ENCODE data around the gene BMPR1A.

DNA sequence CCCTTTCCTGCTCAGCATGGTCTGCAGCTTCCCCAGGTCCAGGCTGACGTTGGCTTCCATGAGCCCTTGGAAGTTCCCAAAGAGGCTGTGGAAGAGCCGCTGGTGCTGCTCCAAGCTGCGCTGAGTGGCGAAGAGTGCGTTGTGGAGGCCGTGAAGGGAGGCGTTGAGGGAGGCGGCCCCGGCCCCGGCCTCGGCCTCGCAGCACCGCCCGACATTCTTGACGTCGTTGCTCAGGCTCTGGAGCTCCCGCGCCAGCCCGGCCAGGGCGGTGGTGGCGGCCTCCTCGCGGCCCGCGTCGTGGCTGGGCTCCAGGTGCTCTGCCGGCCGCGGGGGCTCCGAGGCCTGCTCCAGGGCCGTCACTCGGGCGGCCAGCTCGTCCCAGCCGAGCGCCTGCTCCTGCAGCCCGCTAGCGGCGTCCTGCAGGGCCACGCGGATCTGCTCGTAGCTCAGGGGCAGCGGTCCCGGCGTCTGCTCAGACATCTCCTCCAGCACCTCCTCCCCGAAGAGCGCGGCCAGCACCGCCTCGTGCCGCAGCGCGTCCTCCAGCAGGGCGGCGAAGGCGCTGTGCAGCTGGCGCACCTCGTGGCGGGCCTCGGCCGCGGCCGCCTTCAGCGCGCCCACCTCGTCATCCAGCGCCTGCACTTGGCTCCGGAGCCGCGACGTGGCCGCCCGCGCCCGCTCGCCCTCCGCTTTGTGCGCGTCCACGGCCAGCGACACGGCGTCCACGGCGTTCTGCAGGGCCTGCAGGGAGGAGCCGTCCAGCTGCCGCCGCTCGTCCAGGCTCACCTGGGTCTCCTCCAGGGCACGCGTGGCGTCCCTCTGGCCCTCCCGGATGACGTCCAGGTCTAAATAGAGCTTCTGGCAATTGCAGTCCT is 186.3 kb downstream of the BMPR1A start:
- no peak for TF ChIP-seq RARB (CRISPR knock-in tag; IDR thresholded peaks at IDR 0.05)
- no peak for TF ChIP-seq TSHZ2 (CRISPR knock-in tag; IDR thresholded peaks at IDR 0.05)
- TF ChIP-seq, protein P1, sequence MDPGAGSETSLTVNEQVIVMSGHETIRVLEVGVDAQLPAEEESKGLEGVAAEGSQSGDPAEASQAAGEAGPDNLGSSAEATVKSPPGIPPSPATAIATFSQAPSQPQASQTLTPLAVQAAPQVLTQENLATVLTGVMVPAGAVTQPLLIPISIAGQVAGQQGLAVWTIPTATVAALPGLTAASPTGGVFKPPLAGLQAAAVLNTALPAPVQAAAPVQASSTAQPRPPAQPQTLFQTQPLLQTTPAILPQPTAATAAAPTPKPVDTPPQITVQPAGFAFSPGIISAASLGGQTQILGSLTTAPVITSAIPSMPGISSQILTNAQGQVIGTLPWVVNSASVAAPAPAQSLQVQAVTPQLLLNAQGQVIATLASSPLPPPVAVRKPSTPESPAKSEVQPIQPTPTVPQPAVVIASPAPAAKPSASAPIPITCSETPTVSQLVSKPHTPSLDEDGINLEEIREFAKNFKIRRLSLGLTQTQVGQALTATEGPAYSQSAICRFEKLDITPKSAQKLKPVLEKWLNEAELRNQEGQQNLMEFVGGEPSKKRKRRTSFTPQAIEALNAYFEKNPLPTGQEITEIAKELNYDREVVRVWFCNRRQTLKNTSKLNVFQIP (CRISPR knock-in tag; IDR thresholded peaks at IDR 0.05; ENCODE audit: borderline replicate concordance, low read depth), result no peak
- TF ChIP-seq SNAI2 (CRISPR knock-in tag; IDR thresholded peaks at IDR 0.05), result no peak
- TF ChIP-seq ZNF8 (CRISPR knock-in tag; IDR thresholded peaks at IDR 0.05), result no peak
- no peak for TF ChIP-seq OSR1 (CRISPR knock-in tag; IDR thresholded peaks at IDR 0.05)
- no peak for TF ChIP-seq ZNF70 (CRISPR knock-in tag; IDR thresholded peaks at IDR 0.05)
- no peak for TF ChIP-seq ZFP30 (CRISPR knock-in tag; IDR thresholded peaks at IDR 0.05)

All from SK-N-SH treated with all-trans-retinoic acid at 6 μM for 48 hours (cell line).